ENCODE measurements around the gene SMPD2.
"Not testable (repeated sequence)": the region's sequence is repeated elsewhere in the genome, so short reads cannot be mapped to it uniquely, and the experiment has no call there.

Gene SMPD2

DNA sequence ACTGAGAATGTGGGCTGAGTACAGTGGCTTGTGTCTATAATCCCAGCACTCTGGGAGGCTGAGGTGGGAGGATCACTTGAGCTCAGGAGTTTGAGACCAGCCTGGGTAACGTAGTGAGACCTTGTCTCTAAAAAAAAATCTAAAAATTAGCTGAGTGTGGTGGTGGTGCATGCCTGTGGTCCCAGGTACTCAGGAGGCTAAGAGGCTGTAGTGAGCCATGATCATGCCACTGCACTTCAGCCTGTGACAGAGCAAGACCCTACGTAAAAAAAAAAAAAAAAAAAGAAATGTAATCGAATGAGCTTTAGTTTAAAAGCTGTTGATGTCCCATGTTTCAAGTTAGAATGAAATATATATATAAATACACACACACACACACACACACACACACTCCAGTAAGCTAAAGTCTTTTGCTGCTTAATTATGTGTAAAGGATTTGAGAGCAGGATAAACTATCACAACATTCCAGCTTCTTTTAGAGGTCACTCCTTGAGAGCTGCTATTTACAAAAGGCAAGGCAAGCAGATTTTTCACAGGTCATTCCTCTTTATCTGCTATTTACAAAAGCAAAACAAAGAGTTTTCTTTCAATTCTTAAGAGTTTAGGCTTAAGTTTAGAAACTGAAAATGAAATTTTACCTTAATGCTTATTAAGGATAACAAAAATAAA, 19.8 kb downstream of the SMPD2 start:
- Histone ChIP-seq H3K4me3 (ENCODE audit: low read depth, low read length) (no peak overlapping the region), H3K27ac (no peak overlapping the region)
- in situ Hi-C loops (cut with HindIII; ENCODE audit: low pct_ligation_motif_present, low sequenced_read_pairs), result no loop called here

DNA sequence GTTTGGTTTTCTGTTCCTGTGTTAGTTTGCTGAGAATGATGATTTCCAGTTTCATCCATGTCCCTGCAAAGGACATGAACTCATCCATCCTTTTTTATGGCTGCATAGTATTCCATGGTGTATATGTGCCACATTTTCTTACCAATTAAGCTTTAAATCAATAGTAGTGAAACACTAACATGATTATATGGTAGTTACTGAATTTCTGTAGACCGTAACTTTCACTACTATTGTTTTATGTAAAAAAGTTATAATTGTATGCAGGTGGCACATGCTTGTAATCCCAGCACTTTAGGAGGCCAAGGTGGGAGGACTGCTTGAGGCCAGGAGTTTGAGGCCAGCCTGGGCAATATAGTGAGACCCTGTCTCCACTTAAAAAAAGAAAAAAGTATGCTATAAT, 20.7 kb downstream of the SMPD2 start:
- H3K27ac ChIP-seq; in situ Hi-C loops (cut with HindIII; ENCODE audit: low pct_ligation_motif_present, low sequenced_read_pairs); DNase-seq; H3K27me3 ChIP-seq (replicated peaks); H3K4me3 ChIP-seq (ENCODE audit: low read depth, low read length): not testable (repeated sequence)
- peaks cover 27% of the 10 kb centered on the region for H3K36me3 ChIP-seq (replicated peaks)

More for the DNA sequence above, 19.8 kb downstream of the SMPD2 start:
- H3K27me3 ChIP-seq (replicated peaks), result no peaks in the 10 kb centered on the region
- no peak for DNase-seq
- TF ChIP-seq, protein P1, sequence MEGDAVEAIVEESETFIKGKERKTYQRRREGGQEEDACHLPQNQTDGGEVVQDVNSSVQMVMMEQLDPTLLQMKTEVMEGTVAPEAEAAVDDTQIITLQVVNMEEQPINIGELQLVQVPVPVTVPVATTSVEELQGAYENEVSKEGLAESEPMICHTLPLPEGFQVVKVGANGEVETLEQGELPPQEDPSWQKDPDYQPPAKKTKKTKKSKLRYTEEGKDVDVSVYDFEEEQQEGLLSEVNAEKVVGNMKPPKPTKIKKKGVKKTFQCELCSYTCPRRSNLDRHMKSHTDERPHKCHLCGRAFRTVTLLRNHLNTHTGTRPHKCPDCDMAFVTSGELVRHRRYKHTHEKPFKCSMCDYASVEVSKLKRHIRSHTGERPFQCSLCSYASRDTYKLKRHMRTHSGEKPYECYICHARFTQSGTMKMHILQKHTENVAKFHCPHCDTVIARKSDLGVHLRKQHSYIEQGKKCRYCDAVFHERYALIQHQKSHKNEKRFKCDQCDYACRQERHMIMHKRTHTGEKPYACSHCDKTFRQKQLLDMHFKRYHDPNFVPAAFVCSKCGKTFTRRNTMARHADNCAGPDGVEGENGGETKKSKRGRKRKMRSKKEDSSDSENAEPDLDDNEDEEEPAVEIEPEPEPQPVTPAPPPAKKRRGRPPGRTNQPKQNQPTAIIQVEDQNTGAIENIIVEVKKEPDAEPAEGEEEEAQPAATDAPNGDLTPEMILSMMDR (IDR thresholded peaks at IDR 0.05; ENCODE audit: low read depth, low read length, missing control alignments), result no peak
- H3K36me3 ChIP-seq (replicated peaks), result peaks cover 18% of the 10 kb centered on the region

DNA sequence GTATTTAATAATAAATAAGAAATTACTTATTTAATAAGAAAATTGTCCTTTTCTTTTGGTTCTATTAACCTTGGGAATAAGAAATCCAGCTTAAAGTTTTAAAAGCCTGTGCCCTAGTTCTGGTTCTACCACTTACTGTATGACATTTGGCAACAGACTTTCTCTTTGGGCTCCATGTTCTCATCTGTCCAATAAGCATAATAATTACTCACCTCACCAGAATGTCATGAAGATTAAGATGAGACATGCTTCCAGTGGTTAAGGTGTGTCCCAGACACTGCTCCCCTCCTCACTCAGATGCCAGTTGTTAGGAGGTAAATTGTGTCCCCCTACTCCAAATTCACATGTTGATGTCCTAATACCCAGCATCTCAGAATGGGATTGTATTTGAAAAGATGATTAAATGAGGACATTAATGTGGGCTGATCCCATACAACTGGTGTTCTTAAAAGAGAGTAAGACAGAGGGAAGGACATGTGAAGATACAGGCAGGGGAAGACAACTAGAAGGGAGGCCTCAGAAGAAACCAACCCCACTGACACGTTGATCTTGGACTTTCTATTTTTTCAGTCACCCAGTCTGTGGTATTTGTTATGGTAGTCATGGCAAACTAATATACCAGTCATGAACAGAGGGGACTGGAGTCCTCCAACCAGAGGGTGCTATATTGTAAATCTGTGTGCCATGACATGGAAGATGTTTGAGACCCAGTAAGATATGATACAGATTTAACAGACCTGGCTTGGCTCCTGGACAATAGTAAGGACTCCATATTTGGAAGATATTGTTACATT, 21.4 kb downstream of the SMPD2 start:
- no peak for DNase-seq
- no peaks in the 10 kb centered on the region for H3K27me3 ChIP-seq (replicated peaks)
- H3K4me3 ChIP-seq (ENCODE audit: low read depth, low read length), result no peak overlapping the region
- peaks cover 27% of the 10 kb centered on the region for H3K36me3 ChIP-seq (replicated peaks)
- TF ChIP-seq, protein P1 (IDR thresholded peaks at IDR 0.05; ENCODE audit: low read depth, low read length, missing control alignments), result no peak
- no peak overlapping the region for H3K27ac ChIP-seq
- in situ Hi-C loops (cut with HindIII; ENCODE audit: low pct_ligation_motif_present, low sequenced_read_pairs), result no loop called here

DNA sequence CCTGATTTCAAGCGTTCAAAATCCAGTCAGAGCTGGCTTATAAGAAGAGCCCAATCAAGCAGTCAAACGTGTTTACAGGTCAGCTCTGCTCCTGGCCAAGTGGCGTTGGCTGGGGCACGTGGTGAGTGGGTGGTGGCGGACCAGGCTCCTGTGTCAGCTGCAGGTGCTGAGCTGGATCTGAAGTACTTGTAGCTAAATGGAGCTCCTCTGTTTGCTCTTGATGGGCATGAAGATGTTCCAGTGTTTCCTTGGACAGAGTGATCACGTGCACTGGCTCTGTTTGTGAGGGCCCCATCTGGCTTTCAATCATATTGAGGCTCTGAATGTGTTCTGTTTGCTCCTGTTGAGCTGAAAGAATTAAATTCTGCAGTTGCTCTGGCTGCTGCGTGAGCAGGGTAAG, 25.2 kb downstream of the SMPD2 start:
- TF ChIP-seq, protein P1 (IDR thresholded peaks at IDR 0.05; ENCODE audit: low read depth, low read length, missing control alignments), result no peak
- no peak for DNase-seq
- no peak overlapping the region for H3K27ac ChIP-seq
- in situ Hi-C loops (cut with HindIII; ENCODE audit: low pct_ligation_motif_present, low sequenced_read_pairs), result no loop called here
- H3K27me3 ChIP-seq (replicated peaks), result no peaks in the 10 kb centered on the region
- H3K36me3 ChIP-seq (replicated peaks), result peaks cover 36% of the 10 kb centered on the region
- no peak overlapping the region for H3K4me3 ChIP-seq (ENCODE audit: low read depth, low read length)

DNA sequence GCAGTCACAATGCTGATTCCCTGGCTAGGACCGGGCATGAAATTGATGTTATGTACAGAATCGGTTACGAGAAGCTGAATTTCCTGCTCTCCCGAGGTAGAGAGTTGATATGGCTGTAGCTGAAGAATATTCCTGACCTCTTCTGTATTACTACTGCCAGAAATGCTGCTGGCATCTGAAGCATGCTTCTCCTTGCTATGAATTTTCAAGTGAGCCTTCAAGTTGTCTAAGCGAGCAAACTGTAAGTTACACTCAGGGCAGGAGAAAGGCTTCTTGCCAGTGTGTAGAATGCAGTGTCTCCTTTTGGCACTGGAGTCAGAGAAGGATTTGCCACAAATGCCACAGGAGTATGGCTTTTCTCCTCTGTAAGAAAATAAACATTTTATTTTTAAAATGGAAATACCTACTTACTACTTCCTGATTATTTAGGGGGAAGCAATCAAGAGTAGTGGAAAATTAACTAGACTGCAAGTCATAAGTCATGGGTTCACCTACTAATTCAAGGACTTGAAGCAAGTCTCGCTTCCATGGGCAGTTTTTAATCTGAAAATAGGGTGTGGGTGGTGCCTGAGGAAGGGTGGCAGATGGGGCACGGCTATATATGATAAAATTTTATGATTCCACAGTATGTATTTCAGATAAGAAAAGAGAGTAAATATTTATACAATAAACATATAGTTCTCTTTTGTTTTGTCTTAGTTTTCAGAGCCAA, 25.8 kb downstream of the SMPD2 start:
- no peak for DNase-seq
- in situ Hi-C loops (cut with HindIII; ENCODE audit: low pct_ligation_motif_present, low sequenced_read_pairs), result no loop called here
- TF ChIP-seq, protein P1 (IDR thresholded peaks at IDR 0.05; ENCODE audit: low read depth, low read length, missing control alignments), result no peak
- no peak overlapping the region for H3K4me3 ChIP-seq (ENCODE audit: low read depth, low read length)
- peaks cover 36% of the 10 kb centered on the region for H3K36me3 ChIP-seq (replicated peaks)
- no peaks in the 10 kb centered on the region for H3K27me3 ChIP-seq (replicated peaks)
- H3K27ac ChIP-seq, result no peak overlapping the region

DNA sequence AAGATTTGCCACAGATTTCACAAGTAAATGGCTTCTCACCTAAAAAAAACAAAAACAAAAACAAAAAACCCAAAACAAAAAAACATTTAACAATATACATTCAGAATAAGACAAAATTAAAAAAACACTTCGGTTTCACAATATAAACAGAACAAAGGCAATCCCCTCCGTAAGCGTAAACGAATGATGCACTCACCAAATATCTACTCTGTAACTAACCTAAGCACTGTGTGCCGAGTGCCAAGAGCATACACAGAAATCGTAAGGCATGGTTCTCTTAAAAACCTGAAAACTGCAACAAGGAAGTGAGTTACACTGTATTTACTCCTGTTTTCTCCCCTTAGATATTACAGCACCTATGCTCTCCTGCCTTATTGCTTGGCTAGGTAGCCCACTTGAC, 27.2 kb downstream of the SMPD2 start:
- no peak for DNase-seq
- in situ Hi-C loops (cut with HindIII; ENCODE audit: low pct_ligation_motif_present, low sequenced_read_pairs), result no loop called here
- H3K36me3 ChIP-seq (replicated peaks), result peaks cover 47% of the 10 kb centered on the region
- TF ChIP-seq, protein P1 (IDR thresholded peaks at IDR 0.05; ENCODE audit: low read depth, low read length, missing control alignments), result no peak
- no peak overlapping the region for H3K27ac ChIP-seq
- H3K27me3 ChIP-seq (replicated peaks), result no peaks in the 10 kb centered on the region
- no peak overlapping the region for H3K4me3 ChIP-seq (ENCODE audit: low read depth, low read length)
